ENCODE measurements around the gene NPW. TPM values are rescaled to one million over a fixed set of nuclear protein-coding genes. Genes with fewer than 3 reads are reported as not detected.

NPW gene
- total RNA-seq, 1 donor from 2014 or later, result 0.82 TPM

DNA sequence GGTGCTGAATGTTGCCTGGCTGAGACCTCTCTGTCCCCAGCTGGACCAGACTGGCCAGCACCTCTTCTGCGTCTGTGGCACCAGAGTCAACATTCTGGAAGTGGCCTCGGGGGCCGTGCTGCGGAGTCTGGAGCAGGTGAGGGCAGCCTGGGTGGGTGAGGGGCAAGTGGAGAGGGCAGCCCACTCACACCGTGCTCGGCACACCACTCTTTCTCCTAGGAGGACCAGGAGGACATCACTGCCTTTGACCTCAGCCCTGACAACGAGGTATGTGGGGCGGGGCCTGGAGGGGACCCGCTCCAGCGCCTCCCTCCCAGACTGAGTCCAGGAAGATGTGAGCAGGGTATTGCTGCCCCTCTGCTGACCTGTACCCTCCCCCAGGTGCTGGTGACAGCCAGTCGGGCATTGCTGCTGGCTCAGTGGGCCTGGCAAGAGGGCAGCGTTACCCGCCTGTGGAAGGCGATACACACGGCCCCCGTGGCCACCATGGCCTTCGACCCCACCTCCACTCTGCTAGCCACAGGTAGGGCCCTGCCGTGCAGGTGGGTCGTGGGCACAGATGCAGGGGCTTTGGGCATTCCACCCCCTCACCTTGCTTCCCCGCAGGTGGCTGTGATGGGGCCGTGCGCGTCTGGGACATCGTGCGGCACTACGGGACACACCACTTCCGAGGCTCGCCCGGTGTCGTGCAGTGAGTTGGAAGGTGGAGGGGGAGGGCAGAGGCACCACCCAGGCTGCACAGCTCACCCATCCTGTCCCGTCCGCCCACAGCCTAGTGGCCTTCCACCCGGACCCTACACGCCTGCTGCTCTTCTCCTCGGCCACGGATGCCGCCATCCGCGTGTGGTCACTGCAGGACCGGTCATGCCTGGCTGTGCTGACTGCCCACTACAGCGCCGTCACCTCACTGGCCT lies 45.2 kb upstream of the NPW start:
- H3K4me3 Mint-ChIP-seq (ENCODE audit: unreplicated experiment), result no peak overlapping the region
- no peak for DNase-seq (ENCODE audit: low spot score)
- H3K27ac Mint-ChIP-seq (ENCODE audit: unreplicated experiment), result no peak overlapping the region
- peaks cover 12% of the 10 kb centered on the region for H3K4me1 Mint-ChIP-seq (ENCODE audit: unreplicated experiment)
- no peaks in the 10 kb centered on the region for H3K9me3 Mint-ChIP-seq (ENCODE audit: unreplicated experiment)
- TF ChIP-seq, protein P1, sequence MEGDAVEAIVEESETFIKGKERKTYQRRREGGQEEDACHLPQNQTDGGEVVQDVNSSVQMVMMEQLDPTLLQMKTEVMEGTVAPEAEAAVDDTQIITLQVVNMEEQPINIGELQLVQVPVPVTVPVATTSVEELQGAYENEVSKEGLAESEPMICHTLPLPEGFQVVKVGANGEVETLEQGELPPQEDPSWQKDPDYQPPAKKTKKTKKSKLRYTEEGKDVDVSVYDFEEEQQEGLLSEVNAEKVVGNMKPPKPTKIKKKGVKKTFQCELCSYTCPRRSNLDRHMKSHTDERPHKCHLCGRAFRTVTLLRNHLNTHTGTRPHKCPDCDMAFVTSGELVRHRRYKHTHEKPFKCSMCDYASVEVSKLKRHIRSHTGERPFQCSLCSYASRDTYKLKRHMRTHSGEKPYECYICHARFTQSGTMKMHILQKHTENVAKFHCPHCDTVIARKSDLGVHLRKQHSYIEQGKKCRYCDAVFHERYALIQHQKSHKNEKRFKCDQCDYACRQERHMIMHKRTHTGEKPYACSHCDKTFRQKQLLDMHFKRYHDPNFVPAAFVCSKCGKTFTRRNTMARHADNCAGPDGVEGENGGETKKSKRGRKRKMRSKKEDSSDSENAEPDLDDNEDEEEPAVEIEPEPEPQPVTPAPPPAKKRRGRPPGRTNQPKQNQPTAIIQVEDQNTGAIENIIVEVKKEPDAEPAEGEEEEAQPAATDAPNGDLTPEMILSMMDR (IDR thresholded peaks at IDR 0.05; ENCODE audit: unreplicated experiment), result no peak
- peaks cover 10% of the 10 kb centered on the region for H3K27me3 Mint-ChIP-seq (ENCODE audit: unreplicated experiment)
- no peaks in the 10 kb centered on the region for H3K36me3 Mint-ChIP-seq (ENCODE audit: low read depth, unreplicated experiment)

DNA sequence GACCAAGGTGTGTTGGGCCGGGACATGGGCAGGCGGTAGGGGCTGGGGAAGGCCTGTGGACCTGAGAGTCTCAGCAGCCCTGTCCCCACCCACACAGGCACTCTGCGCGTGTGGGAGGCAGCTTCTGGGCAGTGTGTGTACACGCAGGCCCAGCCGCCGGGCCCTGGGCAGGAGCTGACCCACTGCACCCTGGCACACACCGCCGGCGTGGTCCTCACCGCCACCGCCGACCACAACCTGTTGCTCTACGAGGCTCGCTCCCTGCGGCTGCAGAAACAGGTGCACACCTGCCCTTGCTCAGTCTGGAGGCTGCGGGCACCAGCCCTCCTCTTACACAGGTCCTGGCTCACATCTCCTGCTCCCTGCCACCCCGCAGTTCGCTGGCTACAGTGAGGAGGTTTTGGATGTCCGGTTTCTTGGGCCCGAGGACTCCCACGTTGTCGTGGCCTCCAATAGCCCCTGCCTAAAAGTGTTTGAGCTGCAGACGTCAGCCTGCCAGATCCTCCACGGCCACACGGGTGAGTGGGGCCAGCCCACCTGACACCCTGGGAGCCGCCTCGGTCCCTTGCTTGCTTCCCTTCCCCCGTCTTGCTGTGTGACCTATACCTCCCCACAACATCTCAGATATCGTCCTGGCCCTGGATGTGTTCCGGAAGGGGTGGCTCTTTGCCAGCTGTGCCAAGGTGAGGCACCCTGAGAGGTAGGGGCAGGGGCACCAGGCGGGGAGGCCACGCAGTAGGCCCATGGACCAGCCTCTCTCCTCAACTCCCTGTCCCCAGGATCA lies 44.0 kb upstream of the NPW start:
- H3K27me3 Mint-ChIP-seq (ENCODE audit: unreplicated experiment), result peaks cover 12% of the 10 kb centered on the region
- TF ChIP-seq, protein P1 (IDR thresholded peaks at IDR 0.05; ENCODE audit: unreplicated experiment), result no peak
- H3K27ac Mint-ChIP-seq (ENCODE audit: unreplicated experiment), result no peak overlapping the region
- H3K9me3 Mint-ChIP-seq (ENCODE audit: unreplicated experiment), result no peaks in the 10 kb centered on the region
- no peak for DNase-seq (ENCODE audit: low spot score)
- no peak overlapping the region for H3K4me3 Mint-ChIP-seq (ENCODE audit: unreplicated experiment)
- H3K4me1 Mint-ChIP-seq (ENCODE audit: unreplicated experiment), result peaks cover 12% of the 10 kb centered on the region
- no peaks in the 10 kb centered on the region for H3K36me3 Mint-ChIP-seq (ENCODE audit: low read depth, unreplicated experiment)

DNA sequence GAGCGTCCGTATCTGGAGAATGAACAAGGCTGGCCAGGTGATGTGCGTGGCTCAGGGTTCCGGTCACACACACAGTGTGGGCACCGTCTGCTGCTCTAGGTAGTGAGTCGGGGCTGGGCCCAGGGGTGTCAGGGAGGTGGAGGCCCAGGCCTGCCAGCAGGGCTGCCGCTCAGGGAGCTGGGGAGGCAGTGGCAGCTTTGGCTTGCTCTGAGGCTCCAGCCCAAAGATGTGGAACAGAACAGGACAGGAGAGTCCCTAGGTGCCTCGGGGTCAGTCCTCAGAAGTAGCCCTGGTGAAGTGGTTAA lies 43.4 kb upstream of the NPW start:
- DNase-seq (ENCODE audit: low spot score), result no peak
- TF ChIP-seq, protein P1 (IDR thresholded peaks at IDR 0.05; ENCODE audit: unreplicated experiment), result no peak
- Mint-ChIP-seq H3K9me3 (ENCODE audit: unreplicated experiment) (no peaks in the 10 kb centered on the region), H3K36me3 (ENCODE audit: low read depth, unreplicated experiment) (no peaks in the 10 kb centered on the region), H3K4me3 (ENCODE audit: unreplicated experiment) (no peak overlapping the region), H3K4me1 (ENCODE audit: unreplicated experiment) (peaks cover 12% of the 10 kb centered on the region), H3K27ac (ENCODE audit: unreplicated experiment) (no peak overlapping the region), H3K27me3 (ENCODE audit: unreplicated experiment) (peaks cover 13% of the 10 kb centered on the region)

DNA sequence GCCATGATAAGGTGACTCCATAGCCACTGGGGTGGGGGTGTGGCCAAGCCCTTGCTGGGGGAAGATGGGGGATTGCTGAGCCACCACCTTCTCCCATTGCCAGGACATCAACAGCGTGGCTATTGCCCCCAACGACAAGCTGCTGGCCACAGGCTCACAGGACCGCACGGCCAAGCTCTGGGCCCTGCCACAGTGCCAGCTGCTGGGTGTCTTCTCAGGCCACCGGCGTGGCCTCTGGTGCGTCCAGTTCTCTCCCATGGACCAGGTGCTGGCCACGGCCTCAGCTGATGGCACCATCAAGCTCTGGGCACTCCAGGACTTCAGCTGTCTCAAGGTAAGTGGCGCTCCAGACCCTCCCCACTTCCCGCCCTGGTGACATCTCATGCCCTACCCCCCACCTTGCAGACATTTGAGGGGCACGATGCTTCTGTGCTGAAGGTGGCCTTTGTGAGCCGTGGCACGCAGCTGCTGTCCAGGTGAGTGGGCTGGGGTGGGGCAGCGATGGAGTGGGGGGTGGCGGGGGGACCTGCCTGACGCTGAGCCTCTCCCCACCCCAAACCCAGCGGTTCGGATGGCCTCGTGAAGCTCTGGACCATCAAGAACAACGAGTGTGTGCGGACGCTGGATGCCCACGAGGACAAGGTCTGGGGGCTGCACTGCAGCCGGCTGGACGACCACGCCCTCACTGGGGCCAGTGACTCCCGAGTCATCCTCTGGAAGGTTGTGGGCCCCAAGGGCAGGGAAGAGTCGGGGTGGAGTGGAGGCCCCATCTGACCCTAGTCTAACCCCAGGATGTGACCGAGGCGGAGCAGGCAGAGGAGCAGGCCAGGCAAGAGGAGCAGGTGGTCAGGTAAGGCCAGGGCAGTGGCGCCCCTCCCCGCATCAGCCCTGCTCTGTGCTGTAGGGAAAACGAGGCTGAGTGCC lies 42.4 kb upstream of the NPW start:
- TF ChIP-seq, protein P1 (IDR thresholded peaks at IDR 0.05; ENCODE audit: unreplicated experiment), result no peak
- no peak overlapping the region for H3K4me3 Mint-ChIP-seq (ENCODE audit: unreplicated experiment)
- peaks cover 18% of the 10 kb centered on the region for H3K27me3 Mint-ChIP-seq (ENCODE audit: unreplicated experiment)
- H3K27ac Mint-ChIP-seq (ENCODE audit: unreplicated experiment), result no peak overlapping the region
- H3K36me3 Mint-ChIP-seq (ENCODE audit: low read depth, unreplicated experiment), result no peaks in the 10 kb centered on the region
- no peaks in the 10 kb centered on the region for H3K9me3 Mint-ChIP-seq (ENCODE audit: unreplicated experiment)
- peaks cover 9% of the 10 kb centered on the region for H3K4me1 Mint-ChIP-seq (ENCODE audit: unreplicated experiment)
- DNase-seq (ENCODE audit: low spot score), result no peak
